Liver (tissue), 9 donors: ENCODE data around the gene MEX3C. TPM values are rescaled to one million over a fixed set of nuclear protein-coding genes. Genes with fewer than 3 reads are reported as not detected.

ENCODE experiments used
- DNase-seq: peaks from one replicate; pipeline ENCODE4 v3.0.0-alpha.2; 2017; ENCODE audit warnings: low spot score
- H3K27ac ChIP-seq, 2 donors: one replicate each; pipeline ENCODE4 v1.7.0; 2013; ENCODE audit warnings: inconsistent platforms in 2 of 2, low read length in 2 of 2, control low read depth in 1 of 2, low read depth in 1 of 2, mild to moderate bottlenecking in 1 of 2
- H3K27me3 ChIP-seq, 4 donors: one replicate each; pipeline versions ENCODE4 v1.6.1 to v1.7.0; 2013; ENCODE audit warnings: low read length in 3 of 4, inconsistent platforms in 1 of 4, mild to moderate bottlenecking in 1 of 4, moderate library complexity in 1 of 4; ENCODE audit not compliant: control insufficient read depth in 4 of 4, insufficient read depth in 4 of 4
- H3K36me3 ChIP-seq, 4 donors: one replicate each; pipeline versions ENCODE4 v1.6.1 to v1.7.0; 2013; ENCODE audit warnings: low read length in 3 of 4, mild to moderate bottlenecking in 3 of 4, low read depth in 1 of 4, moderate library complexity in 1 of 4; ENCODE audit not compliant: control insufficient read depth in 4 of 4, insufficient read depth in 3 of 4
- H3K4me1 ChIP-seq, 4 donors: one replicate each; pipeline versions ENCODE4 v1.6.1 to v1.7.0; 2013; ENCODE audit warnings: low read length in 3 of 4, mild to moderate bottlenecking in 3 of 4, moderate library complexity in 1 of 4; ENCODE audit not compliant: control insufficient read depth in 4 of 4, insufficient read depth in 4 of 4
- H3K4me3 ChIP-seq, 3 donors: one replicate each; pipeline versions ENCODE4 v1.6.1 to v1.7.0; 2013; ENCODE audit warnings: low read length in 3 of 3, control low read depth in 1 of 3, low read depth in 1 of 3, mild to moderate bottlenecking in 1 of 3
- H3K9ac ChIP-seq, 2 donors: one replicate each; pipeline ENCODE4 v1.7.0; 2013; ENCODE audit warnings: low read length in 2 of 2, mild to moderate bottlenecking in 2 of 2, moderate library complexity in 2 of 2, control low read depth in 1 of 2, low read depth in 1 of 2
- H3K9me3 ChIP-seq, 4 donors: one replicate each; pipeline versions ENCODE4 v1.6.1 to v1.7.0; 2013; ENCODE audit warnings: low read length in 3 of 4; ENCODE audit not compliant: control insufficient read depth in 4 of 4
- FOXA1 ChIP-seq: IDR thresholded peaks from 2 replicates; pipeline ENCODE4 v1.6.1; 2016; ENCODE audit warnings: antibody characterized with exemption
- FOXA2 ChIP-seq: IDR thresholded peaks from 2 replicates; pipeline ENCODE4 v1.6.1; 2016; ENCODE audit warnings: antibody characterized with exemption
- HNF4G ChIP-seq: IDR thresholded peaks from 2 replicates; pipeline ENCODE4 v1.6.1; 2016; ENCODE audit warnings: antibody characterized with exemption
- JUND ChIP-seq, 2 donors: IDR thresholded peaks; 2 replicates each; pipeline ENCODE4 v1.6.1; 2016; ENCODE audit warnings: antibody characterized with exemption in 2 of 2
- NR2F2 ChIP-seq: IDR thresholded peaks from 2 replicates; pipeline ENCODE4 v1.6.1; 2016; ENCODE audit warnings: antibody characterized with exemption
- RAD21 ChIP-seq, 2 donors: IDR thresholded peaks; 2 replicates each; pipeline ENCODE4 v1.6.1; 2016; ENCODE audit warnings: antibody characterized with exemption in 2 of 2, mild to moderate bottlenecking in 2 of 2
- SP1 ChIP-seq: IDR thresholded peaks from 2 replicates; pipeline ENCODE4 v1.6.1; 2018; ENCODE audit warnings: antibody characterized with exemption, mild to moderate bottlenecking
- TAF1 ChIP-seq: conservative IDR thresholded peaks from 2 replicates; pipeline ENCODE4 v1.6.1; 2016; ENCODE audit warnings: antibody characterized with exemption, mild to moderate bottlenecking
- WGBS: extraction: QIAGEN DNeasy Blood & Tissue Kit; methylation state at CpG from one replicate; pipeline ENCODE4 v1.1.7; 2013; 5-methylcytosine and 5-hydroxymethylcytosine counted together
- polyA plus RNA-seq, 2 donors: library from polyadenylated mRNA; stranded (reverse) in 1 of 2; unstranded in 1 of 2; fragments of 200-250 nt in 1 of 2; fragments of >200 nt in 1 of 2; fragmentation: Nextera tagmentation in 1 of 2; extraction: Ambion mirVana in 1 of 2; gene quantifications; one replicate each; pipeline versions ENCODE4 v1.2.1 to v1.2.3, GENCODE V29; 2013 to 2015
- total RNA-seq, 2 donors: library from RNA; depleted of rRNA; stranded (reverse); fragments of >200 nt; gene quantifications; one replicate each; pipeline ENCODE4 v1.2.3, GENCODE V29; 2014
- TF ChIP-seq, protein P1 (sequence below): IDR thresholded peaks from 2 replicates; pipeline ENCODE4 v1.6.1; 2016; ENCODE audit warnings: antibody characterized with exemption
- TF ChIP-seq, protein P2 (sequence below): IDR thresholded peaks from 2 replicates; pipeline ENCODE4 v1.6.1; 2016; ENCODE audit warnings: antibody characterized with exemption
- TF ChIP-seq, protein P3 (sequence below): IDR thresholded peaks from 2 replicates; pipeline ENCODE4 v1.6.1; 2016; ENCODE audit warnings: antibody characterized with exemption, mild to moderate bottlenecking
- donor health status: healthy.
- donor health status: healthy.
- donor health status: healthy.
- donor health status: healthy.
- donor health status: healthy.

MEX3C gene
- total and polyA plus RNA-seq, 4 donors = 2.7 to 16.1 (median 8.6) TPM

DNA sequence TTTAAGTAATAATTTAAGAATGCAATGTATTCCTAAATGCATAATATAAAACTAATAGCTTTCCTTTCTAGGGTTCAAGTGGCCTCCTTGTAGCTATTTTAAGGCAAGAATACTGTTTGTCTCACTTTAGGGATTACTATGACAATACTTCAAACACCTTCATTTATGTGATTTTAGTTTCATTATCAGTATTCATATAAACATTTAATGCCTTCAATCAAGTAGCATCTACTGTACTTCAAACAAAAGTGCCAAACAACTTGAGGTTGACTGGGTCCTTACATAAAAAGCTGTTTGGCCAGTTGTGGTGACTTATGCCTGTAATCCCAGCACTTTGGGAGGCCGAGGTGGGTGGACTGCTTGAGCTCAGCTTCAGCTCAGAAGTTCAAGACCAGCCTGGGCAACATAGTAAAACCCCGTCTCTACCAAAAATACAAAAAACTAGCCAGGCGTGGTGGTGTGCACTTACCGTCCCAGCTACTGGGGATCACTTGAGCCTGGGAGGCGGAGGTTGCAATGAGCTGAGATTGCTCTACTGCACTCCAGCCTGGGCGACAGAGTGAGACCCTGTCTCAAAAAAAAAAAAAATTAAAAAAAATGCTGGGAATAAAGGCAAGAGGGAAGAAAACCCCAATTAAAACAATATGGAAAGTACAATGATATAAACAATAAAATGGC lies 9.3 kb downstream of the MEX3C start:
- Histone ChIP-seq H3K4me1 (peaks cover 0 to 2% (median 0%) of the 10 kb centered on the region in 4 donors), H3K9ac (no peak overlapping the region), H3K27me3 (no peaks in the 10 kb centered on the region), H3K4me3 (no peak overlapping the region), H3K36me3 (no peaks in the 10 kb centered on the region), H3K27ac (no peak overlapping the region), H3K9me3 (no peaks in the 10 kb centered on the region)
- TF ChIP-seq TAF1 = no peak
- TF ChIP-seq RAD21 (IDR thresholded peaks at IDR 0.05) = no peak
- TF ChIP-seq FOXA1 = no peak
- TF ChIP-seq NR2F2 = no peak
- TF ChIP-seq, protein P1, sequence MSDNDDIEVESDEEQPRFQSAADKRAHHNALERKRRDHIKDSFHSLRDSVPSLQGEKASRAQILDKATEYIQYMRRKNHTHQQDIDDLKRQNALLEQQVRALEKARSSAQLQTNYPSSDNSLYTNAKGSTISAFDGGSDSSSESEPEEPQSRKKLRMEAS = no peak
- TF ChIP-seq, protein P2, sequence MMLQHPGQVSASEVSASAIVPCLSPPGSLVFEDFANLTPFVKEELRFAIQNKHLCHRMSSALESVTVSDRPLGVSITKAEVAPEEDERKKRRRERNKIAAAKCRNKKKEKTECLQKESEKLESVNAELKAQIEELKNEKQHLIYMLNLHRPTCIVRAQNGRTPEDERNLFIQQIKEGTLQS = no peak
- no peak for TF ChIP-seq SP1
- 92% methylated on average over 6 of the region's 6 CpGs for WGBS
- no peak for DNase-seq

DNA sequence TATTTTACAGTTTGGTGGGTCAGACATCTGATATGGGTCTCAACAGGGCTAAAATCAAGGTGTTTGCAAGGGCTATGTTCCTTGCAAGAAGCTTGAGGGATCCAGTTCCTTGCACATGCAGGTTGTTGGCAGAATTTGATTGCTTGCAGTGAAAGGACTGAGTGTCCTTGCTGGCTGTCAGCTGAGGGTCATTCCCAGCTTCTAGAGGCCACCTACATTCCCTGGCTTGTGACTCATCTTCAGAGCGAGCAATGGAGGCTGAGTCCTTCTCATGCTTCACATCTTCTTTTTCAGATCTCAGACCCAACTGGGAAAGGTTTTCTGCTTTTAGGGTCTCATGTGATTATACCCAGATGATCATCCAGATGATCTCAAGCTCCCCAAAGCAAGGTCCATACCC lies 12.4 kb downstream of the MEX3C start:
- no peak overlapping the region for H3K27ac ChIP-seq
- no peak overlapping the region for H3K9ac ChIP-seq
- no peak for DNase-seq
- TF ChIP-seq JUND (IDR thresholded peaks at IDR 0.05) (no peak), FOXA2 (no peak), NR2F2 (no peak)
- TF ChIP-seq, protein P3, sequence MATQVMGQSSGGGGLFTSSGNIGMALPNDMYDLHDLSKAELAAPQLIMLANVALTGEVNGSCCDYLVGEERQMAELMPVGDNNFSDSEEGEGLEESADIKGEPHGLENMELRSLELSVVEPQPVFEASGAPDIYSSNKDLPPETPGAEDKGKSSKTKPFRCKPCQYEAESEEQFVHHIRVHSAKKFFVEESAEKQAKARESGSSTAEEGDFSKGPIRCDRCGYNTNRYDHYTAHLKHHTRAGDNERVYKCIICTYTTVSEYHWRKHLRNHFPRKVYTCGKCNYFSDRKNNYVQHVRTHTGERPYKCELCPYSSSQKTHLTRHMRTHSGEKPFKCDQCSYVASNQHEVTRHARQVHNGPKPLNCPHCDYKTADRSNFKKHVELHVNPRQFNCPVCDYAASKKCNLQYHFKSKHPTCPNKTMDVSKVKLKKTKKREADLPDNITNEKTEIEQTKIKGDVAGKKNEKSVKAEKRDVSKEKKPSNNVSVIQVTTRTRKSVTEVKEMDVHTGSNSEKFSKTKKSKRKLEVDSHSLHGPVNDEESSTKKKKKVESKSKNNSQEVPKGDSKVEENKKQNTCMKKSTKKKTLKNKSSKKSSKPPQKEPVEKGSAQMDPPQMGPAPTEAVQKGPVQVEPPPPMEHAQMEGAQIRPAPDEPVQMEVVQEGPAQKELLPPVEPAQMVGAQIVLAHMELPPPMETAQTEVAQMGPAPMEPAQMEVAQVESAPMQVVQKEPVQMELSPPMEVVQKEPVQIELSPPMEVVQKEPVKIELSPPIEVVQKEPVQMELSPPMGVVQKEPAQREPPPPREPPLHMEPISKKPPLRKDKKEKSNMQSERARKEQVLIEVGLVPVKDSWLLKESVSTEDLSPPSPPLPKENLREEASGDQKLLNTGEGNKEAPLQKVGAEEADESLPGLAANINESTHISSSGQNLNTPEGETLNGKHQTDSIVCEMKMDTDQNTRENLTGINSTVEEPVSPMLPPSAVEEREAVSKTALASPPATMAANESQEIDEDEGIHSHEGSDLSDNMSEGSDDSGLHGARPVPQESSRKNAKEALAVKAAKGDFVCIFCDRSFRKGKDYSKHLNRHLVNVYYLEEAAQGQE = no peak
- no peaks in the 10 kb centered on the region for H3K27me3 ChIP-seq
- no peaks in the 10 kb centered on the region for H3K36me3 ChIP-seq
- H3K4me3 ChIP-seq = no peak overlapping the region
- H3K4me1 ChIP-seq = no peaks in the 10 kb centered on the region
- WGBS = 98% methylated on average over 1 of the region's 1 CpG
- H3K9me3 ChIP-seq = no peaks in the 10 kb centered on the region

DNA sequence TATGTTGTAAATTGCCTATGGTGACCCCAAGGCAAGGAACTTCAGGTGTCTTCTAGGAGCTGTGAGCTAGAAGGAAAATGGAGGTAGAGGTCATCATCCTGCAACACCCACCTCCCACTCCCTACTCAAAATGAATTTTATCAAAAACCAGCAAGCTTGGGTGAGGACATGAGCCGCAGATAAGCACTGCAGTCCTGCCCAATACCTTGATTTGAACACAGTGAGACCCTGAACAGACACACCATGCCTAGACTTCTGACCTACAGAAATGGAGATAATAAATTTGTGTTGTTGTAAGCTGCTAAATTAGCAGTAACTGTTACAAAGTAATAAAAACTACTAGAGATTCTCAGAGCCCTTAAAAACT lies 13.4 kb downstream of the MEX3C start:
- Histone ChIP-seq H3K4me1 (no peaks in the 10 kb centered on the region), H3K9me3 (no peaks in the 10 kb centered on the region), H3K4me3 (no peak overlapping the region), H3K27me3 (no peaks in the 10 kb centered on the region), H3K9ac (no peak overlapping the region), H3K27ac (no peak overlapping the region), H3K36me3 (no peaks in the 10 kb centered on the region)
- DNase-seq = no peak
- 93% methylated on average over 1 of the region's 1 CpG for whole genome bisulfite sequencing
- TF ChIP-seq HNF4G (no peak), FOXA2 (no peak), SP1 (no peak)
